Measurements from ENCODE around the gene PIGC.

- TF ChIP-seq YY1 (IDR thresholded peaks at IDR 0.05; ENCODE audit: insufficient read depth, insufficient read length) = no peak
- no peak for TF ChIP-seq SUZ12 (IDR thresholded peaks at IDR 0.05; ENCODE audit: extremely low read depth, insufficient read depth, insufficient read length)
Measured at GRCh38 chr1:172469717-172470116, 25.8 kb upstream of the PIGC start.
